Activated CD4-positive, alpha-beta memory T cell treated with anti-CD3 and anti-CD28 coated beads for 36 hours (primary cell): ENCODE results near the gene NRARP. TPM values are rescaled to one million over a fixed set of nuclear protein-coding genes. Genes with fewer than 3 reads are reported as not detected.

Experiments
- CTCF ChIA-PET: fragments of 350-600 bp; sonication (Branson Sonifier 250); formaldehyde crosslinking; loops from one replicate; lab custom pipeline; 2021; ENCODE audit warnings: antibody characterized with exemption, inconsistent platforms; lab: Charles Lee
- POLR2A ChIA-PET: fragments of 350-600 bp; sonication (Branson Sonifier 250); formaldehyde crosslinking; loops from one replicate; lab custom pipeline; 2021; ENCODE audit warnings: antibody characterized with exemption; lab: Charles Lee
- DNase-seq: peaks from one replicate; pipeline ENCODE4 v3.0.0-alpha.2; 2020
- H3K27ac Mint-ChIP-seq: one replicate; pipeline ENCODE4 v1.8.0; 2021; ENCODE audit warnings: mixed read lengths
- H3K27me3 Mint-ChIP-seq: one replicate; pipeline ENCODE4 v1.8.0; 2021; ENCODE audit warnings: mixed read lengths
- H3K36me3 Mint-ChIP-seq: one replicate; pipeline ENCODE4 v1.8.0; 2021; ENCODE audit warnings: mixed read lengths
- H3K4me1 Mint-ChIP-seq: one replicate; pipeline ENCODE4 v1.8.0; 2021; ENCODE audit warnings: low read depth, mixed read lengths
- H3K4me3 Mint-ChIP-seq: one replicate; pipeline ENCODE4 v1.8.0; 2021; ENCODE audit warnings: mild to moderate bottlenecking, mixed read lengths
- H3K9me3 Mint-ChIP-seq: one replicate; pipeline ENCODE4 v1.8.0; 2021; ENCODE audit warnings: mixed read lengths
- intact Hi-C: fragments of 100-400 bp; cut with micrococcal nuclease; formaldehyde crosslinking; loops from one replicate; pipeline ENCODE4 v1.15.1; 2023
- total RNA-seq, 2 experiments: library from RNA; stranded (reverse); gene quantifications; one replicate each; pipeline ENCODE4 v1.2.3, GENCODE V29; 2021

Gene NRARP
- total RNA-seq, 2 experiments from 2014 or later, result 0.82 to 1.1 TPM

DNA sequence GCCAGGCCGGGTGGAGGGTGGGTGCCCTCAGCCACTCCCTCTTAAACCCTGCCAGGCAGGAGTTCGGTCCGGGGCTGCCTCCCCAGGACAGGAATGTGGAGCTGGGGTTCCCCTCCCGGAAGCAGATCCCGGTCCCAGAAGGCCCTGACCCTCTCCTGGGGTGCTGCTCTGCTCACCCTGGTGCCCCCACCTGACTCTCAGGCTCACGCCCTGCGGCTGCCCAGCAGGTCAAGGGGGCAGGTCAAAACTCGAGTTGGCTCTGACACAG lies 3.7 kb upstream of the NRARP start:
- Mint-ChIP-seq H3K4me3 (no peak overlapping the region), H3K27me3 (peaks cover 4% of the 10 kb centered on the region), H3K4me1 (peaks cover 7% of the 10 kb centered on the region), H3K9me3 (no peaks in the 10 kb centered on the region), H3K36me3 (no peaks in the 10 kb centered on the region), H3K27ac (no peak overlapping the region)
- intact Hi-C loops, result no loop called here
- ChIA-PET CTCF (no interaction called here), POLR2A (no interaction called here)
- DNase-seq, result no peak

DNA sequence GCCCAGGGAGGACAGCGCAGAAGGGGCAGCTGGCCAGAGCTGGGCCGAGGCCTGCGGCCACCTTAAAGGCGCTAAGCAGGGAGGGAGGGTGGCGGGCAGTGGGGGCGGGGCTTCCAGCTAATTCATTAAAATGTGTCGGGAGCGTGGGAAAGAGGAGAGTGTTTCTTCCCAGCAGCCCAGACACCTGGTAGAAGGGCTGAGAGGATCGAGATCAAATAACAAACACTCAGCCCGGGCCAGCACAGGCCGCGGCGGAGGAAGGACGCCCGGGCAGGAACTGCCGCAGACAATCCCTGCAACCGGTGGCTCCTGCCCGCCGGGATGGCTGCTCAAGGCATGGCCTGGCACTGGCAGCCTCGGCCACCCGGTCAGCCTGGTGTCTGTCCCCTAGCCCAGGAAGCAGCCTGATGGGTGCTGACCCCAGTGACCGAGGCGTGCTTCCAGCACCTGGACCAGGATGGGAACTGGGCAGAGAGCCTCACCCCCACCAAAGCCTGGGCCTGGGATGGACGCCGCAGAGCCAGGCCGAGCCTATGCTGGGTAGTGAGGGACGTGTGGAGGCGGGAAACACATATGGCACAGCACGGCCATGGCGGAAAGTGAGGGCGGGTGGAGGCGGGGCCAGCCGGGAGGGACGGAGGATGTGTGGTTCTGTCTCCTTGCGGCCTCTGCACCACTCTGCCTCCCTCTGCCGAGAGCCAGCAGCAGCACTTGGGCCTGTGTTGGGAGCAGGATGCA lies 3.2 kb upstream of the NRARP start:
- Mint-ChIP-seq H3K27ac (no peak overlapping the region), H3K36me3 (no peaks in the 10 kb centered on the region), H3K4me3 (no peak overlapping the region), H3K9me3 (no peaks in the 10 kb centered on the region), H3K4me1 (peaks cover 8% of the 10 kb centered on the region), H3K27me3 (peaks cover 6% of the 10 kb centered on the region)
- ChIA-PET CTCF (no interaction called here), POLR2A (no interaction called here)
- intact Hi-C loops, result no loop called here
- DNase-seq, result peak; percentile 83

DNA sequence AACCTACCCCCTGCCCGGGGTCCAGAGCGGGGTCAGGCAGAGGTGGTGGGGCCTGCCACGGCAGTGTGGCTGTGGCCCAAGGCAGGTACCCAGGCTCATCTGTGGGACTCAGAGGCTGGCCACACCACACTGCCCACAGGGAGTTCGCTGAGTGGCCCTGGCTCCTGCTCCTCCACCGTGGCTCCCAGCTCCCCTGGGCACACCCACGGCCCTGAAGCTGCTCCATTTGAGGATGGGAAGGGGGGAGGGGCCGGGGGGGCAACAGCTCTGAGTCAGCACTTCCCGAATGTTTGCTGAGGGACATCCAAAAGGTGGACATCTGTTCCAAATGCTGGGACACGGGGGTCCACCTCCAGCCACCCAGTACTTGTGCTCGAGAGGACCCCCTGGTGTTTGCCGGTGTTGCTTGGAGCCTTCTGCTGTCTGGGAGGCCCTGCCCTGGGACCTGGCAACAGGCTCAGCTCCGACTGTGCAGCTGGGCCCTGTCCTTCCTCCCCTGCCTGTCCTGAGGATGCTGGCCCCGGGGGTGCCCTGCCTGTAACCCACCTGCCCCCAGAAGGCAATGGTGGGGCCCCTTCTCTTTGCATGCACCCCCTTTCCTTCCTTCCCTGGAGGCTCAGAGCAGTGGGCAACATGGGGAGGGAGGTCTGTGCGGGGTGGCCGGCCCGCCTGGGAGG lies 2.5 kb upstream of the NRARP start:
- H3K9me3 Mint-ChIP-seq, result no peaks in the 10 kb centered on the region
- DNase-seq, result no peak
- CTCF ChIA-PET, result interaction anchor here (1.0 kb wide), 1 partner anchor 12 kb away, joined by 3 read pairs; no protein-coding TSS in a partner anchor
- POLR2A ChIA-PET, result interaction anchor here (1.3 kb wide), 1 partner anchor 15 kb away, joined by 3 read pairs; no protein-coding TSS in a partner anchor
- no peak overlapping the region for H3K4me3 Mint-ChIP-seq
- peaks cover 10% of the 10 kb centered on the region for H3K27me3 Mint-ChIP-seq
- H3K4me1 Mint-ChIP-seq, result peaks cover 12% of the 10 kb centered on the region
- no peaks in the 10 kb centered on the region for H3K36me3 Mint-ChIP-seq
- intact Hi-C loops, result no loop called here
- no peak overlapping the region for H3K27ac Mint-ChIP-seq

DNA sequence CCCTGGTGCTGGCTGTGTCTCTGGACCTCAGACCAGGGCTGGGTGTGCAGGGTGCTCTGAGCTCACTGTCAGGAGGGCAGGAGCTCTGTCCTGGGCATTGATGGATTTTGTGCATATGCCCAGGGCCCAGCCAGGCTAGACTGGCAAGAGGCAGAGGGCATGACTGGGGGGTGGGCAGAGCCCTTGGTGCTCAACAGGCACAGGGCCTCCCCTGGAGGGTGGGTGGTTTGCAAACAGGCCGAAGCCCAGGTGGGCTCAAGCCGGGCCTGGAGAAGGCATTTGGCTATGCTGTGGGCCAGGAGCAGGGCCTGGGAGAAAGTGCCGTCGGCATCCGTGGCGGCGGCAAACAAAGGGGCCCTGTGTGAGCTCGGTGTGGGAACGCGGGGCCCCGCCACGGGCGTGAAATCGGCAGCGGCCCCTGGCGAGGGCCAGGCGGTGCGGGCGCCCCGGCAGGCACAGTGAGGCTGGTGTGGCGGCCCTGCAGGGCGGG lies 1.9 kb upstream of the NRARP start:
- POLR2A ChIA-PET, result interaction anchor here (1.2 to 1.3 kb wide), 2 partner anchors 16 to 63 kb away, joined by 3 to 4 read pairs; no protein-coding TSS in a partner anchor
- intact Hi-C loops, result loop anchor here (2.0 kb wide), 1 partner anchor 103 kb away; no protein-coding TSS in a partner anchor
- no peaks in the 10 kb centered on the region for H3K9me3 Mint-ChIP-seq

DNA sequence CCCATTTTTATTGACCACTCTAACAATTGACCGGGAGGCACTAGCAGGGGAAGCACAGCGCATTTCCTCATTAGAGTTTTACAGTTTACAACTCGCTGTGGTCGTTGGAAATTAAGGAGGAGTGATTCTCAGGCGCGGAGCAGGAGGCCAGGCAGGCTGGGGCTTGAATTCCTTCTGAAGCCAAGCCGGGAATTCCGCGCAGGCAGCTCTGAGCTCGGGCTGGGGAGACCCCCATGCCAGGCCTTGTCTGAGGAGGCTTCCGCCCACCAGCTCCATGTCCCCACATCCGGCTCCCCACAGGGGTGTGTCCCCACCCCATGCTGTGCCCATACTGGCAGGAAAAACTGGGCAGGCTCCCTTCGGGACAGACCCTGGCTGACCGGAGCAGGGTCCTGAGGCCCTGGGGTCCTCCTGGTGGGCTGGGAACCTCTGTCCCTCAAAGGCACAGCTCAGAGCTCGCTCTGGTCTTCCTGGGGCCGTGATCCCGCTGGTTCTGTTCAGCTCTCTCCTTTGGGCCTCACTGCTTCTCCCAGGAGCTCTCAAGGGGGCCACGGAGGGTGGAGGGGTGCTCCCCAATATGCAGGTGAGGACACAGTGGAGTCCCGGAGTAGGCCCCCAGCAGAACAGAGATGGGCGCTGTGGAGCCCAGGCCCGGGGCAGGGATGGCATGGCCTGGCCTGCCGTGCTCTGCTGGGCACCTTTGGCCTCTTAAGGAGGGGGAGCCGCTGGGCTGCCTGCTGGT lies 1.3 kb upstream of the NRARP start:
- Mint-ChIP-seq H3K27ac (no peak overlapping the region), H3K4me1 (peaks cover 12% of the 10 kb centered on the region), H3K4me3 (no peak overlapping the region), H3K27me3 (peaks cover 17% of the 10 kb centered on the region), H3K36me3 (no peaks in the 10 kb centered on the region), H3K9me3 (no peaks in the 10 kb centered on the region)
- ChIA-PET POLR2A (interaction anchor here (1.2 to 1.3 kb wide), 2 partner anchors 16 to 63 kb away, joined by 3 to 4 read pairs; no protein-coding TSS in a partner anchor), CTCF (interaction anchor here (1.0 to 2.2 kb wide), 3 partner anchors 14 to 109 kb away, joined by 3 to 9 read pairs (median 8); no protein-coding TSS in a partner anchor)
- DNase-seq, result no peak
- intact Hi-C loops, result loop anchor here (2.0 kb wide), 1 partner anchor 103 kb away; no protein-coding TSS in a partner anchor

More for the DNA sequence above, 1.9 kb upstream of the NRARP start:
- peaks cover 12% of the 10 kb centered on the region for H3K27me3 Mint-ChIP-seq
- CTCF ChIA-PET, result interaction anchor here (1.0 kb wide), 1 partner anchor 13 kb away, joined by 3 read pairs; no protein-coding TSS in a partner anchor
- no peak overlapping the region for H3K4me3 Mint-ChIP-seq
- no peaks in the 10 kb centered on the region for H3K36me3 Mint-ChIP-seq
- no peak overlapping the region for H3K27ac Mint-ChIP-seq
- DNase-seq, result no peak
- H3K4me1 Mint-ChIP-seq, result peaks cover 12% of the 10 kb centered on the region

DNA sequence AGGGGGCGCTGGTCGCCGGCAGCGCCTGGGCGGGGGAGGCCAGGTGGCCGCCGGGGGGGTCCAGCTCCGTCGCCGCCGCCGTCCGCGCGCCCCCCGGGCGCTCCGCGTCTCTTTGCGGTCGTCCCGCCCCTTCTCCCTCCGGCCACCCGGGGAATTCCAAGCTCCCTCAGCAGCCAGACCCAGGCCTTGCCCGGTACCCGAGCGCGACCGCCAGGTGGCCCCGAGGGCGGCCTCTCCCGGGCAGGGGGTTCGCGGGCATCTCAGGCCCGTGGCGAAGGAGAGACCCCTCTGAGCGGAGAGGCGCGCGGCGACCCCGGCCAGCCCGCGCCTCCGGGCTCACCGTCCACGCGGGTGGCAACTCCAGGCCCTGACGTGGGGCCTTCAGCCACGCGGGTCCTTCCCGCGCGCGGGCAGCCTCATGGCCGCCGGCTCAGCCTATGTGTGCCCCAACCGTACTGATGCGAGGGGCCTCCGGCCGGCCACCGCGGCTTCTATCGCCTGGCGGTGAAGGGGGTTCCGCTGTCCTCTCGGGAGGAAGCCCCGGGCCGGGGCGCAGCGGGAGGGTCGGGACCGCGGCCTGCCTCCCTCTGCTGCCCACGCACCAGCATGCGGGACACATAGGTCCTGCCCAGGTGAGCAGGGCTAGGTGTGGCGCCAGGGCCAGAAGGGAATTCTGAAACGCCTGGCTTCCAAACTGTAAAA lies 529 bp upstream of the NRARP start:
- no peak for DNase-seq
- intact Hi-C loops, result loop anchor here (2.0 kb wide), 1 partner anchor 104 kb away; no protein-coding TSS in a partner anchor
- Mint-ChIP-seq H3K9me3 (no peaks in the 10 kb centered on the region), H3K27ac (no peak overlapping the region), H3K36me3 (no peaks in the 10 kb centered on the region), H3K4me3 (no peak overlapping the region), H3K27me3 (peaks cover 17% of the 10 kb centered on the region), H3K4me1 (peaks cover 12% of the 10 kb centered on the region)
- ChIA-PET CTCF (interaction anchor here (0.7 to 2.2 kb wide), 25 partner anchors 8 to 256 kb away, joined by 3 to 9 read pairs (median 4); partner anchors contain the start of genes EXD3, MRPL41, NOXA1 and NSMF), POLR2A (interaction anchor here (0.5 to 1.5 kb wide), 5 partner anchors 17 to 232 kb away, joined by 3 to 5 read pairs (median 4); partner anchors contain the start of genes EXD3, NOXA1, SAPCD2 and TPRN)

DNA sequence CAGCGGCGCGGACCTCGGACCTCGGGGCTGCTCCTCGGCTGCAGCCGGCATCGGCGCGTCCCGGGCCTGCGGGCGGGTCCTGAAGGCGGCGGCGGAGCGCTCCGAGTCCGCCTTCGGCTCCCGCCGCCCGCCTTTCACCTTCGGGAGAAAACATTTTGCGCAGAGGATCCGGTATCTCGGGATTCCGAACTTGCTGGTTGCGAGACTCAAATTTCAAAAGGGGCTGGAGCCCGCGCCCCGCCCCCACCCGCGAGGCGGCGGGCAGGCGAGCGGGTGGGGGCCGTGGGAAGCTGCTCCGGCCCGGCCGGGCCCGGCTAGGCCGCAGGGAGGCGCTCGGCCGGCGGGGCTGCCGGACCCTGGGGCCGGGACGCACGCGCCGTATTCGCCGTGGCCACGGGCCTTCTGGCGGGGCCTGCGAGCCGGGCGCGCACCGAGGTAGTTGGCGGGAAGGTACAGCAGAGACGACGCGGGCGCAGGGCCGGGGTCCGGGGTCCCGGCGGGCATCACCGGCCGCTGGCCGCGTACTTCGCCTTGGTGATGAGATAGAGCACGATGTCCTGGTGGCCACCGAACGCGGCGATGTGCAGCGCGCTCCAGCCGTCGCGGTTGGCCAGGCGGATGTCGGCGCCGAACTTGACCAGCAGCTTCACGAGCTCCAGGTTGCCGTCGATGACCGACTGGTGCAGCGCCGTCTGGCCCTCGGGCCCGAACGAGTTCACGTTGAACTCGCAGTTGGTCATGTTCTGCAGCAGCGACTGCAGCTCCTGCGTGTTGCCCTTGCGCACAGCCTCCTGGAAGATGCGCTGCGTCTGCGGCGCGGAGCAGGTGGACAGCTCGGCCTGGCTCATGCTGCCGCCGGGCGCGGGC lies 757 bp downstream of the NRARP start:
- peaks cover 26% of the 10 kb centered on the region for H3K27me3 Mint-ChIP-seq
- intact Hi-C loops, result no loop called here
- H3K4me1 Mint-ChIP-seq, result peaks cover 14% of the 10 kb centered on the region
- no peaks in the 10 kb centered on the region for H3K9me3 Mint-ChIP-seq
- peak; percentile 35 for DNase-seq
- CTCF ChIA-PET, result interaction anchor here (0.6 to 2.2 kb wide), 25 partner anchors 7 to 264 kb away, joined by 3 to 9 read pairs (median 4); partner anchors contain the start of genes EXD3, MRPL41, NOXA1 and NSMF
- peak overlapping the region; percentile 68 for H3K4me3 Mint-ChIP-seq
- H3K27ac Mint-ChIP-seq, result no peak overlapping the region
- no peaks in the 10 kb centered on the region for H3K36me3 Mint-ChIP-seq
- POLR2A ChIA-PET, result interaction anchor here (1.0 to 1.5 kb wide), 4 partner anchors 18 to 122 kb away, joined by 3 to 5 read pairs (median 4); partner anchors contain the start of genes EXD3, NOXA1 and TPRN

DNA sequence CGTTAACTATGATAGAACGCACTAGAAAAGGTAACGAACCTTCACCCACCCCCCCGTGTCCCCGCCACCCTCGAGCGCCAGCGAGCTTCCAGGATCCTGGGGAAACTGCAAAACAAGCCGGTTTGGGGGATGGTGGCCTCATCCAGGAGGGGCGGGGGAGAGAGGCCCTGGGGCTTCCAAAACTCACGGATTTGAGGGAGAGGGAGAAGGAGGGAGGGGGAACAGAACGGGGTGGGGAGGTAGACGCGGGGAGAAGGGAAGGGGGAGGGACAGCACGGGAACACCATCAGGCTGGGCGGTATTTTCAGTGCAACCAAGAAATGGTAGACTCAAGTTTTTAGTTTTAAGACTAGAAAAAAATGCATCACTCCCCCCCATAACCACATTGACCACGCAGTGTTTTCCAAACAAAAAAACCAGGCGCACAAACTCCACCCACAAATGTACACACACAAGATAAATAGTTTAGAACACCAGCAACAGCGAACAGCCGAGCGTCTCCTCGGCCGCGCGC lies 1.4 kb downstream of the NRARP start:
- no peaks in the 10 kb centered on the region for H3K36me3 Mint-ChIP-seq
- ChIA-PET POLR2A (no interaction called here), CTCF (no interaction called here)
- peaks cover 13% of the 10 kb centered on the region for H3K4me1 Mint-ChIP-seq
- no peak overlapping the region for H3K27ac Mint-ChIP-seq
- no peak for DNase-seq
- H3K4me3 Mint-ChIP-seq, result peak overlapping the region; percentile 68
- no peaks in the 10 kb centered on the region for H3K9me3 Mint-ChIP-seq
- peaks cover 27% of the 10 kb centered on the region for H3K27me3 Mint-ChIP-seq
- intact Hi-C loops, result no loop called here

DNA sequence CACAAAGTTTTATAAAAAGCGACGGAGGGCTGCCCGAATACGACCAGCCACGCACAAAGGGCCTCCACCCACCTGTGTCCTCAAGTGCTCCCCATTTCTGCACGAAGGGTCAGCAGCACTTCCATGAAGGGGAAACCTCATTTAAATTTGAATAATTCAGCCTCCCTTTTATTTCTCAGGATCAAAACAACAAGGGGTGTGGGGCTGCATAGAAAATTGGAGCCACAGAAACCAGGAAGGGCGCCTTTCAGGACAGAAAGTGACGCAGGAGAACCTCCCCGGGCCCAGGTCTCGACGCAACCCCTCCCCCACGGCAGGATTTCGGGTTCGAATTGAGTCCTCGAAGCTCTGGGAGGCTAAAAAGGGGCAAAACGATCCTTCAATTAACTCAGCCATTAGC lies 2.1 kb downstream of the NRARP start:
- intact Hi-C loops, result loop anchor here (10.0 kb wide), 1 partner anchor 235 kb away; no protein-coding TSS in a partner anchor

DNA sequence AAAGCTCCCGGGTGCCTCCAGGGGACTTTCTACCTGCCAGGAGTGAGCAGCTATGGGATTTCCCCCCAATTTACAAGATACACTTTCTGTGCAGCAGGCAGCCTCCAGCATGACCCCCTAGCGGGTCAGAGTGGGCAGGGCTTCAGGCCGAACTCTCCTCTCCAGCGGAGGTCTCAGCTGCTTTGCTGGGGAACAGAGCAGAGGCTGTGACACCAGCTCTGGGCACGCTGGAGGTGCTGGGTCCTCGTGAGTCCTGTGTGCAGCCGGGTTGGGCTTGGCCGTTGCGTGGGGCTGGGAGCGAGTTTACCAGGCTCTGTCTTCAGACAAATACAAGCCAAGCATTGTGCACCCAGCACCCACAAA lies 2.9 kb downstream of the NRARP start:
- Mint-ChIP-seq H3K36me3 (no peaks in the 10 kb centered on the region), H3K27me3 (peaks cover 32% of the 10 kb centered on the region), H3K9me3 (no peaks in the 10 kb centered on the region), H3K27ac (no peak overlapping the region), H3K4me3 (no peak overlapping the region), H3K4me1 (peaks cover 11% of the 10 kb centered on the region)
- POLR2A ChIA-PET, result no interaction called here
- CTCF ChIA-PET, result interaction anchor here (0.7 kb wide), 1 partner anchor 264 kb away, joined by 3 read pairs; no protein-coding TSS in a partner anchor
- no peak for DNase-seq
- intact Hi-C loops, result loop anchor here (10.0 kb wide), 1 partner anchor 236 kb away; no protein-coding TSS in a partner anchor

More for the DNA sequence above, 2.1 kb downstream of the NRARP start:
- H3K27me3 Mint-ChIP-seq, result peaks cover 27% of the 10 kb centered on the region
- ChIA-PET CTCF (no interaction called here), POLR2A (no interaction called here)
- no peak overlapping the region for H3K27ac Mint-ChIP-seq
- no peaks in the 10 kb centered on the region for H3K36me3 Mint-ChIP-seq
- no peak overlapping the region for H3K4me3 Mint-ChIP-seq
- no peaks in the 10 kb centered on the region for H3K9me3 Mint-ChIP-seq
- no peak for DNase-seq
- H3K4me1 Mint-ChIP-seq, result peaks cover 9% of the 10 kb centered on the region
